Astrocyte of the cerebellum (primary cell): ENCODE results near the gene SERP1.

Source experiments
- DNase-seq: peaks from one replicate; pipeline ENCODE4 v3.0.0-alpha.2; 2011; ENCODE audit warnings: low read depth
- H3K4me3 ChIP-seq: 2 replicates; pipeline ENCODE4 v1.5.1; 2011; ENCODE audit warnings: mild to moderate bottlenecking, low read depth, low read length, moderate library complexity
- CTCF ChIP-seq: IDR thresholded peaks from 2 replicates; pipeline ENCODE4 v1.5.1; 2012; ENCODE audit warnings: low read length, low read depth, moderate library complexity, mild to moderate bottlenecking; ENCODE audit errors: missing control alignments
- in situ Hi-C: cut with HindIII; loops from 2 replicates; pipeline ENCODE4 v1.10.0; 2017; ENCODE audit warnings: low sequenced_read_pairs

The SERP1 gene

GRCh38 chr3:150528354-150528797, 17.9 kb downstream of the SERP1 start:
- in situ Hi-C loops, result no loop called here
- TF ChIP-seq CTCF, result no peak
- no peak overlapping the region for H3K4me3 ChIP-seq
- DNase-seq, result no peak

DNA sequence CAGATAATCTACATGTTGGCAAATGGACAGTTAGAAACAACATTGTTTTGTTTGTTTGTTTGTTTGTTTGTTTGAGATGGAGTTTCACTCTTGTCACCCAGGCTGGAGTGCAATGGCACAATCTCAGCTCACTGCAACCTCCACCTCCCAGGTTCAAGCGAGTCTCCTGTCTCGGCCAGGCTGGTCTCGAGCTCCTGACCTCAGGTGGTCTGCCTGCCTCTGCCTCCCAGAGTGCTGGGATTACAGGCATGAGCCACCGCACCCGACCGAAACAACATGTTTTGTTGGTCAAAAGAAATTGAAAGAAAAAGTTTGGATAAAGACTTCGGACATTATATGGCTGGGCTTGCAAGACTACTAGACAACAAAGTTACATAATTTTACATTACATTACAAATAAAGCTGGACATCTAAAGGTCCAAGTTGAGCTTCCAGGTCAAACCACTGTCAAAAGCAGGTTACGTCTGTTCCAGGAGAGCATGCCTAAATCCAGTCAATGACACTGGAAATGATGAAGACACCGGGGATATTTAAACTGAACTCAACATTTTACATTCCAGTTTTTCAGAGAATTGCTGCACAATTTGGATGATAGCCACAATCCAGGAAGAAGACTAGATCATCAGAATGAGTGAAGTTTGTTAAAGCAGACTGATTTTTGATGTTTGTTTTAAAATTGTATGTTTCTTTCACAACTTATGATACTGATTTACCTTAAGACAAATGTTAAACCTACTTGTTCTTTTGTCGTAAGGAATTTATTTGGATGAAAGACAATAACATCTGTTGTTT, 18.6 kb downstream of the SERP1 start:
- no peak overlapping the region for H3K4me3 ChIP-seq
- DNase-seq, result no peak
- in situ Hi-C loops, result no loop called here
- no peak for TF ChIP-seq CTCF

DNA sequence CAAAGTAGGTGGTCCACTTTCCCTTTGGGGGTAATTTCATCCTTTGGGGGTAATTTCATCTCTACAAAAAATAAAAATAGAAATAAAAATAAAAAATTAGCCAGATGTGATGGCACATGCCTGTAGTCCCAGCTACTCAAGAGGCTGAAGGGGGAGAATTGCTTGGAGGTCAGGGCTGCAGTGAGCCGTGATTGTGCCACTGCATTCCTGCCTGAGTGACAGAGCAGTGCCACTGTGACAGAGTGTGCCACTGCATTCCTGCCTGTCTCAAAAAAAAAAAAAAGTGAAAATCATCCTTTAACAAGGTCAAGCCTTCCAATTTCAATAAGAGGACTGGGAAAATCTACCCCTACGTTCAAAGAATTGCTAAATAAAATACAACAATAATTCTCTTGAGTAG, 22.8 kb downstream of the SERP1 start:
- no peak for TF ChIP-seq CTCF
- H3K4me3 ChIP-seq, result no peak overlapping the region
- no peak for DNase-seq
- in situ Hi-C loops, result no loop called here

DNA sequence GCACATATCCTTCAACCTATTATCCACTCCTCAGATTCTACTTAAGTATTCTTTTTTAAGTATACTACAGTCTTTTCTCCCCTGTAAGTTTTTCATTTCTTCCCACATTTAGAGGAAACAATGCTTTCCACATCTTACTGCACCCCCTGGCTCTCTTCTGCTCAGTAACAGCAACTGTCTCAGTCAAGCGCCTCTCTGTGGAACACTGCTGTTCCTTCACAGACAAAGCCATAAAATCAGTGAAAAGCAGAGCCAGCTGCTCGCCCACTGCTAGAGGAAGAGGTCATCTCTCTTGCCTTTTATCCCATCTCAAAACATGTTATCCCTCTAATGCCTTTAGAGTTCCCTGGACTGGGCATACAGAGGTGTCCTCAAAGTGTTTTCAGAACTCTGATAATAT, 24.8 kb downstream of the SERP1 start:
- no peak for DNase-seq
- peak; percentile 9 for TF ChIP-seq CTCF
- in situ Hi-C loops, result no loop called here
- no peak overlapping the region for H3K4me3 ChIP-seq

DNA sequence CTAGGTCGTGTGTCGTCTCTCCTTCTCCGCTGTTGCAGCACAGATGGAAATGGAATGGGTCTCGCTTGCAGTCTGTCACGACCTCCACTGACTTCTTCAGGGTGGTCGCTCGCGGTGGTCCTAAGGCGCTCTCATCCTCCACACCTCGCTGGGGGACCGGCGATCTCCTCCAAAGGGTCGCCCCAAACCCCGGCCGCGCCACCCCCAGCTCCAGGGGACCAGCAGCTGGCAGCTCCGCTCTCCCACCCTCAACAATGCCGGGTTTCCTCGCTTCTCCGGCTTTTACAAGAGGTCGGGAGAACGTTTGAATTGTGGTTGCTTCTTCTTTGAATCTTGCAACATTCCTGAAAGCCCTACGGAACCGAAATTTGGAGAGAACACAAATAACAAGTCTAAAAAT, 25.9 kb downstream of the SERP1 start:
- no peak overlapping the region for H3K4me3 ChIP-seq
- in situ Hi-C loops, result no loop called here
- no peak for DNase-seq
- TF ChIP-seq CTCF, result no peak

GRCh38 chr3:150519026-150519425, 27.3 kb downstream of the SERP1 start:
- in situ Hi-C loops, result no loop called here
- no peak for DNase-seq
- H3K4me3 ChIP-seq, result no peak overlapping the region
- TF ChIP-seq CTCF, result no peak

GRCh38 chr3:150515210-150515609, 31.1 kb downstream of the SERP1 start:
- in situ Hi-C loops, result no loop called here
- H3K4me3 ChIP-seq, result no peak overlapping the region
- DNase-seq, result no peak
- no peak for TF ChIP-seq CTCF
